Vagina (tissue), 2 donors: Measurements from ENCODE around the gene ZNF778. TPM values are rescaled to one million over a fixed set of nuclear protein-coding genes. Genes with fewer than 3 reads are reported as not detected.
"Not testable (repeated sequence)": the region's sequence is repeated elsewhere in the genome, so short reads cannot be mapped to it uniquely, and the experiment has no call there.

Experiments
- DNase-seq, 2 donors: peaks; one replicate each; pipeline ENCODE4 v3.0.0-alpha.2; 2017; ENCODE audit errors: extremely low spot score in 2 of 2
- H3K27ac ChIP-seq: fragments of 200-600 bp; sonication (generic); one replicate; pipeline ENCODE4 v1.5.1; 2019
- H3K27me3 ChIP-seq: fragments of 200-600 bp; sonication (generic); one replicate; pipeline ENCODE4 v1.5.1; 2019
- H3K36me3 ChIP-seq, 2 donors: fragments of 200-600 bp; sonication (generic); one replicate each; pipeline ENCODE4 v1.5.1; 2017 to 2019
- H3K4me1 ChIP-seq: fragments of 200-600 bp; sonication (generic); one replicate; pipeline ENCODE4 v1.5.1; 2019
- H3K4me3 ChIP-seq, 2 donors: fragments of 200-600 bp; sonication (generic); 1 replicate in 1 of 2; 2 replicates in 1 of 2; pipeline ENCODE4 v1.5.1; 2016 to 2019
- H3K9me3 ChIP-seq: fragments of 200-600 bp; sonication (generic); one replicate; pipeline ENCODE4 v1.5.1; 2019
- CTCF ChIP-seq, 3 experiments: fragments of 450-650 bp in 2 of 3; fragments of 200-600 bp in 1 of 3; sonication (generic) in 1 of 3; IDR thresholded peaks; one replicate each; pipeline ENCODE4 v1.5.1; 2017 to 2019; ENCODE audit warnings: antibody characterized with exemption in 3 of 3, mild to moderate bottlenecking in 2 of 3, moderate library complexity in 2 of 3
- POLR2A ChIP-seq, 2 donors: fragments of 450-650 bp; IDR thresholded peaks; one replicate each; pipeline ENCODE4 v1.6.1; 2017; ENCODE audit warnings: antibody characterized with exemption in 2 of 2, mild to moderate bottlenecking in 2 of 2, moderate library complexity in 2 of 2
- POLR2AphosphoS5 ChIP-seq, 2 donors: sonication (generic); formaldehyde crosslinking; IDR thresholded peaks; one replicate each; pipeline ENCODE4 v1.9.0; 2017; ENCODE audit warnings: antibody characterized with exemption in 2 of 2, mild to moderate bottlenecking in 2 of 2, low read depth in 1 of 2; ENCODE audit not compliant: insufficient read depth in 1 of 2
- intact Hi-C: fragments of 100-400 bp; cut with DNase I; formaldehyde crosslinking; loops from one replicate; pipeline ENCODE4 v1.15.1; 2023
- total RNA-seq: library from RNA; depleted of rRNA; stranded (reverse); fragments of >200 nt; gene quantifications from one replicate; pipeline ENCODE4 v1.2.3, GENCODE V29; 2016

ZNF778 gene
- total RNA-seq, 1 donor from 2014 or later: 6.6 TPM

- Histone ChIP-seq H3K36me3 (no peaks in the 10 kb centered on the region), H3K4me1 (peaks cover 10% of the 10 kb centered on the region), H3K27ac (no peak overlapping the region), H3K27me3 (no peaks in the 10 kb centered on the region), H3K9me3 (no peaks in the 10 kb centered on the region), H3K4me3 (no peak overlapping the region)
- no peak for DNase-seq
- TF ChIP-seq POLR2AphosphoS5 (IDR thresholded peaks at IDR 0.05; ENCODE audit: insufficient read depth in 1 of 2, low read depth in 1 of 2) (no peak), CTCF (IDR thresholded peaks at IDR 0.05) (no peak), POLR2A (IDR thresholded peaks at IDR 0.05) (no peak)
- intact Hi-C loops: no loop called here
Observed at GRCh38 chr16:89190150-89190958, 27.1 kb upstream of the ZNF778 start.

GRCh38 chr16:89191033-89191900 is 26.2 kb upstream of the ZNF778 start:
- Histone ChIP-seq H3K36me3 (no peaks in the 10 kb centered on the region), H3K9me3 (no peaks in the 10 kb centered on the region), H3K27me3 (no peaks in the 10 kb centered on the region), H3K4me3 (peak overlapping the region; percentile 30 to 55), H3K27ac (no peak overlapping the region), H3K4me1 (peaks cover 10% of the 10 kb centered on the region)
- intact Hi-C loops: no loop called here
- TF ChIP-seq POLR2A (IDR thresholded peaks at IDR 0.05): no peak
- TF ChIP-seq POLR2AphosphoS5 (IDR thresholded peaks at IDR 0.05; ENCODE audit: insufficient read depth in 1 of 2, low read depth in 1 of 2): no peak
- no peak for TF ChIP-seq CTCF (IDR thresholded peaks at IDR 0.05)
- DNase-seq: no peak

GRCh38 chr16:89191901-89192185 is 25.7 kb upstream of the ZNF778 start:
- TF ChIP-seq CTCF (IDR thresholded peaks at IDR 0.05) (no peak), POLR2A (IDR thresholded peaks at IDR 0.05) (no peak)
- Histone ChIP-seq H3K9me3 (no peaks in the 10 kb centered on the region), H3K27ac (no peak overlapping the region), H3K36me3 (no peaks in the 10 kb centered on the region), H3K4me3 (peak overlapping the region; percentile 30 to 55), H3K27me3 (no peaks in the 10 kb centered on the region), H3K4me1 (peaks cover 10% of the 10 kb centered on the region)
- no peak for DNase-seq
- intact Hi-C loops: no loop called here

- DNase-seq, H3K27me3 ChIP-seq, intact Hi-C loops, H3K9me3 ChIP-seq, H3K27ac ChIP-seq, H3K4me1 ChIP-seq, H3K36me3 ChIP-seq: not testable (repeated sequence)
- peak overlapping the region; percentile 30 to 55 for H3K4me3 ChIP-seq
Observed at GRCh38 chr16:89192186-89192955, 25.1 kb upstream of the ZNF778 start.

- Histone ChIP-seq H3K27me3 (no peaks in the 10 kb centered on the region), H3K27ac (no peak overlapping the region), H3K36me3 (no peaks in the 10 kb centered on the region), H3K4me3 (no peak overlapping the region), H3K4me1 (peaks cover 10% of the 10 kb centered on the region), H3K9me3 (no peaks in the 10 kb centered on the region)
- no peak for DNase-seq
- intact Hi-C loops: no loop called here
- no peak for TF ChIP-seq CTCF (IDR thresholded peaks at IDR 0.05)
- TF ChIP-seq POLR2AphosphoS5 (IDR thresholded peaks at IDR 0.05; ENCODE audit: insufficient read depth in 1 of 2, low read depth in 1 of 2): no peak
- TF ChIP-seq POLR2A (IDR thresholded peaks at IDR 0.05): no peak
Observed at GRCh38 chr16:89192956-89193575, 24.4 kb upstream of the ZNF778 start.
